Stimulated activated memory B cell treated with anti-CD40 and anti-IgM and Interleukin-4, amounts not matched to agents 10 μg/mL and 1 μg/mL and 100 μg/mL, for 72 hours (primary cell): ENCODE results near the gene MAPK10.

Source experiments
- ATAC-seq: fragments of 150-1000 bp; cut with Tn5 transposase; 2 replicates; pipeline ENCODE4 v1.10.0; 2021
- H3K27ac Mint-ChIP-seq: one replicate; pipeline ENCODE4 v1.8.0; 2022; ENCODE audit warnings: mild to moderate bottlenecking, mixed read lengths
- H3K27me3 Mint-ChIP-seq: one replicate; pipeline ENCODE4 v1.8.0; 2022; ENCODE audit warnings: mixed read lengths
- H3K36me3 Mint-ChIP-seq: one replicate; pipeline ENCODE4 v1.8.0; 2022; ENCODE audit warnings: mixed read lengths
- H3K4me1 Mint-ChIP-seq: one replicate; pipeline ENCODE4 v1.8.0; 2022; ENCODE audit warnings: mixed read lengths
- H3K4me3 Mint-ChIP-seq: one replicate; pipeline ENCODE4 v1.8.0; 2022; ENCODE audit warnings: mild to moderate bottlenecking, moderate library complexity, mixed read lengths
- H3K9me3 Mint-ChIP-seq: one replicate; pipeline ENCODE4 v1.8.0; 2022; ENCODE audit warnings: mixed read lengths

Gene MAPK10

GRCh38 chr4:85964298-85964697 lies 395.6 kb downstream of the MAPK10 start:
- no peak overlapping the region for H3K4me3 Mint-ChIP-seq
- no peaks in the 10 kb centered on the region for H3K27me3 Mint-ChIP-seq
- ATAC-seq: no peak
- peaks cover 15% of the 10 kb centered on the region for H3K4me1 Mint-ChIP-seq
- H3K36me3 Mint-ChIP-seq: peaks cover 17% of the 10 kb centered on the region
- H3K27ac Mint-ChIP-seq: no peak overlapping the region
- peaks cover 9% of the 10 kb centered on the region for H3K9me3 Mint-ChIP-seq

GRCh38 chr4:85963231-85963630 lies 396.6 kb downstream of the MAPK10 start:
- Mint-ChIP-seq H3K4me1 (peaks cover 15% of the 10 kb centered on the region), H3K36me3 (peaks cover 17% of the 10 kb centered on the region), H3K27me3 (no peaks in the 10 kb centered on the region), H3K27ac (no peak overlapping the region), H3K9me3 (peaks cover 9% of the 10 kb centered on the region), H3K4me3 (no peak overlapping the region)
- ATAC-seq: no peak

GRCh38 chr4:85961887-85962286 lies 398.0 kb downstream of the MAPK10 start:
- ATAC-seq: no peak
- Mint-ChIP-seq H3K4me3 (no peak overlapping the region), H3K36me3 (peaks cover 20% of the 10 kb centered on the region), H3K4me1 (peaks cover 4% of the 10 kb centered on the region), H3K27me3 (no peaks in the 10 kb centered on the region), H3K27ac (no peak overlapping the region), H3K9me3 (peaks cover 9% of the 10 kb centered on the region)

GRCh38 chr4:85956293-85956945 lies 403.4 kb downstream of the MAPK10 start:
- Mint-ChIP-seq H3K27ac (no peak overlapping the region), H3K9me3 (no peaks in the 10 kb centered on the region)
- no peak for ATAC-seq

GRCh38 chr4:85955620-85956292 lies 404.1 kb downstream of the MAPK10 start:
- no peak for ATAC-seq
- Mint-ChIP-seq H3K27me3 (no peaks in the 10 kb centered on the region), H3K36me3 (peaks cover 33% of the 10 kb centered on the region), H3K27ac (no peak overlapping the region), H3K9me3 (no peaks in the 10 kb centered on the region), H3K4me1 (peaks cover 15% of the 10 kb centered on the region), H3K4me3 (no peak overlapping the region)

More at GRCh38 chr4:85956293-85956945, 403.4 kb downstream of the MAPK10 start:
- H3K4me1 Mint-ChIP-seq: peaks cover 15% of the 10 kb centered on the region
- no peak overlapping the region for H3K4me3 Mint-ChIP-seq
- no peaks in the 10 kb centered on the region for H3K27me3 Mint-ChIP-seq
- peaks cover 33% of the 10 kb centered on the region for H3K36me3 Mint-ChIP-seq

- Mint-ChIP-seq H3K36me3 (peaks cover 46% of the 10 kb centered on the region), H3K9me3 (no peaks in the 10 kb centered on the region), H3K4me3 (no peak overlapping the region), H3K27ac (peak overlapping the region; percentile 68), H3K4me1 (peaks cover 15% of the 10 kb centered on the region), H3K27me3 (no peaks in the 10 kb centered on the region)
- no peak for ATAC-seq
Observed at GRCh38 chr4:85953651-85954018, 406.2 kb downstream of the MAPK10 start.

GRCh38 chr4:85952972-85953650 lies 406.7 kb downstream of the MAPK10 start:
- peak overlapping the region; percentile 68 for H3K27ac Mint-ChIP-seq
- ATAC-seq: peak; percentile 59

GRCh38 chr4:85952528-85952927 lies 407.3 kb downstream of the MAPK10 start:
- H3K9me3 Mint-ChIP-seq: no peaks in the 10 kb centered on the region
- no peak overlapping the region for H3K27ac Mint-ChIP-seq
- ATAC-seq: no peak
- H3K4me3 Mint-ChIP-seq: no peak overlapping the region
- no peaks in the 10 kb centered on the region for H3K27me3 Mint-ChIP-seq
- H3K4me1 Mint-ChIP-seq: peaks cover 15% of the 10 kb centered on the region
- peaks cover 46% of the 10 kb centered on the region for H3K36me3 Mint-ChIP-seq

More at GRCh38 chr4:85952972-85953650, 406.7 kb downstream of the MAPK10 start:
- peaks cover 15% of the 10 kb centered on the region for H3K4me1 Mint-ChIP-seq
- no peaks in the 10 kb centered on the region for H3K9me3 Mint-ChIP-seq
- no peak overlapping the region for H3K4me3 Mint-ChIP-seq
- H3K27me3 Mint-ChIP-seq: no peaks in the 10 kb centered on the region
- H3K36me3 Mint-ChIP-seq: peaks cover 46% of the 10 kb centered on the region

- H3K4me3 Mint-ChIP-seq: no peak overlapping the region
- peaks cover 49% of the 10 kb centered on the region for H3K36me3 Mint-ChIP-seq
- H3K27ac Mint-ChIP-seq: no peak overlapping the region
- no peaks in the 10 kb centered on the region for H3K9me3 Mint-ChIP-seq
- no peak for ATAC-seq
- H3K4me1 Mint-ChIP-seq: peaks cover 27% of the 10 kb centered on the region
- no peaks in the 10 kb centered on the region for H3K27me3 Mint-ChIP-seq
Observed at GRCh38 chr4:85951099-85951498, 408.8 kb downstream of the MAPK10 start.

GRCh38 chr4:85946821-85947220 lies 413.0 kb downstream of the MAPK10 start:
- H3K36me3 Mint-ChIP-seq: peaks cover 53% of the 10 kb centered on the region
- H3K4me1 Mint-ChIP-seq: peaks cover 11% of the 10 kb centered on the region
- H3K9me3 Mint-ChIP-seq: no peaks in the 10 kb centered on the region
- no peak for ATAC-seq
- H3K4me3 Mint-ChIP-seq: no peak overlapping the region
- H3K27ac Mint-ChIP-seq: no peak overlapping the region
- H3K27me3 Mint-ChIP-seq: no peaks in the 10 kb centered on the region

GRCh38 chr4:85942107-85942506 lies 417.7 kb downstream of the MAPK10 start:
- no peak overlapping the region for H3K4me3 Mint-ChIP-seq
- H3K36me3 Mint-ChIP-seq: peaks cover 43% of the 10 kb centered on the region
- H3K4me1 Mint-ChIP-seq: peaks cover 12% of the 10 kb centered on the region
- H3K27ac Mint-ChIP-seq: no peak overlapping the region
- ATAC-seq: no peak
- H3K27me3 Mint-ChIP-seq: no peaks in the 10 kb centered on the region
- no peaks in the 10 kb centered on the region for H3K9me3 Mint-ChIP-seq

- H3K9me3 Mint-ChIP-seq: no peaks in the 10 kb centered on the region
- H3K4me3 Mint-ChIP-seq: no peak overlapping the region
- H3K27me3 Mint-ChIP-seq: no peaks in the 10 kb centered on the region
- H3K36me3 Mint-ChIP-seq: peaks cover 37% of the 10 kb centered on the region
- peaks cover 5% of the 10 kb centered on the region for H3K4me1 Mint-ChIP-seq
- peak overlapping the region; percentile 22 for H3K27ac Mint-ChIP-seq
- ATAC-seq: no peak
Observed at GRCh38 chr4:85940151-85940550, 419.7 kb downstream of the MAPK10 start.
